ENCODE measurements around the gene TTYH1.

- TF ChIP-seq CTCF (IDR thresholded peaks at IDR 0.05; ENCODE audit: poor library complexity) (peak; percentile 37), EZH2 (IDR thresholded peaks at IDR 0.05; ENCODE audit: borderline replicate concordance) (peak; percentile 82), EZH2phosphoT487 (IDR thresholded peaks at IDR 0.05; ENCODE audit: low read depth, severe bottlenecking, unreplicated experiment) (no peak)
These were observed at the start of gene TTYH1 for GRCh38 chr19:54415208-54415900.

Data from hepatocyte (in vitro differentiated cells).